Stomach (tissue), 4 donors: Measurements from ENCODE around the gene SLC5A11.

Experiments used
- POLR2A ChIP-seq, 4 donors: fragments of 450-650 bp; IDR thresholded peaks; one replicate each; pipeline ENCODE4 v1.6.1; 2016; ENCODE audit warnings: antibody characterized with exemption in 4 of 4, control low read depth in 2 of 4, mild to moderate bottlenecking in 1 of 4, moderate library complexity in 1 of 4
- TF ChIP-seq, protein P1 (sequence below), 7 experiments: fragments of 450-650 bp in 4 of 7; fragments of 200-600 bp in 3 of 7; sonication (generic) in 3 of 7; IDR thresholded peaks; one replicate each; pipeline ENCODE4 v1.5.1; 2016 to 2019; ENCODE audit warnings: antibody characterized with exemption in 7 of 7, control low read depth in 2 of 7, mild to moderate bottlenecking in 1 of 7

DNA sequence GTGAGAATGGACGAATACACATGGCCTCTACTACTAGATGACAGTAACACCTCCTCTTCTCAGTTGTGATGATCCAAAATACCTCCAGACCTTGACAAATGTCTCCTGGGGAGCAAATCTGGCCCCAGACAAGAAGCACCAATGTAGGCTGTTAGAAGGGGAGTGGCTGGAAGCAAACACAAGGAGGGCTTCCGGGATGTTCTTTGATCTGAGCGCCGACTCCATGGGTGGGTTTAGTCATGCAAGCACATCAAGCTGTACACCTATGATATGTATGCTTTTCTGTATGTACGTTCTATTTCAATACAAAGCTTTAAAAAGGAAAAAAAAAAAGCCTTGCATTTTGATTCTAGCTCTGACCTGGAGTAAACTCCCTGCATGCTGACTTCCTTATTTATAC lies 108.0 kb downstream of the SLC5A11 start:
- TF ChIP-seq, protein P1, sequence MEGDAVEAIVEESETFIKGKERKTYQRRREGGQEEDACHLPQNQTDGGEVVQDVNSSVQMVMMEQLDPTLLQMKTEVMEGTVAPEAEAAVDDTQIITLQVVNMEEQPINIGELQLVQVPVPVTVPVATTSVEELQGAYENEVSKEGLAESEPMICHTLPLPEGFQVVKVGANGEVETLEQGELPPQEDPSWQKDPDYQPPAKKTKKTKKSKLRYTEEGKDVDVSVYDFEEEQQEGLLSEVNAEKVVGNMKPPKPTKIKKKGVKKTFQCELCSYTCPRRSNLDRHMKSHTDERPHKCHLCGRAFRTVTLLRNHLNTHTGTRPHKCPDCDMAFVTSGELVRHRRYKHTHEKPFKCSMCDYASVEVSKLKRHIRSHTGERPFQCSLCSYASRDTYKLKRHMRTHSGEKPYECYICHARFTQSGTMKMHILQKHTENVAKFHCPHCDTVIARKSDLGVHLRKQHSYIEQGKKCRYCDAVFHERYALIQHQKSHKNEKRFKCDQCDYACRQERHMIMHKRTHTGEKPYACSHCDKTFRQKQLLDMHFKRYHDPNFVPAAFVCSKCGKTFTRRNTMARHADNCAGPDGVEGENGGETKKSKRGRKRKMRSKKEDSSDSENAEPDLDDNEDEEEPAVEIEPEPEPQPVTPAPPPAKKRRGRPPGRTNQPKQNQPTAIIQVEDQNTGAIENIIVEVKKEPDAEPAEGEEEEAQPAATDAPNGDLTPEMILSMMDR (IDR thresholded peaks at IDR 0.05), result no peak
- no peak for TF ChIP-seq POLR2A (IDR thresholded peaks at IDR 0.05)
